Lower leg skin (tissue), 3 donors: ENCODE results near the gene ZNF557.

ENCODE experiments used
- CTCF ChIP-seq, 3 donors: fragments of 450-650 bp; IDR thresholded peaks; one replicate each; pipeline ENCODE4 v1.5.1; 2016; ENCODE audit warnings: antibody characterized with exemption in 3 of 3, mild to moderate bottlenecking in 3 of 3, moderate library complexity in 2 of 3
- POLR2A ChIP-seq, 2 donors: fragments of 450-650 bp; IDR thresholded peaks; one replicate each; pipeline ENCODE4 v1.6.1; 2016 to 2017; ENCODE audit warnings: antibody characterized with exemption in 2 of 2, mild to moderate bottlenecking in 1 of 2, moderate library complexity in 1 of 2

- TF ChIP-seq POLR2A (IDR thresholded peaks at IDR 0.05) (no peak), CTCF (IDR thresholded peaks at IDR 0.05) (no peak)
Measured at GRCh38 chr19:7132054-7132453, 62.6 kb downstream of the ZNF557 start.
